Endothelial cell of umbilical vein (primary cell): ENCODE results near the gene METTL24. TPM values are rescaled to one million over a fixed set of nuclear protein-coding genes. Genes with fewer than 3 reads are reported as not detected.

Source experiments
- BruUV-seq: library from RNA; stranded (reverse); fragments of 400-500 nt; replicated peaks from 2 replicates; lab custom pipeline; 2021; lab: Mats Ljungman, UMichigan
- CTCF ChIA-PET: fragments of 300-600, 350-600 bp; sonication (Branson Sonifier 250); formaldehyde crosslinking; loops from one replicate; lab custom pipeline; 2021; ENCODE audit warnings: antibody characterized with exemption, inconsistent platforms; lab: Charles Lee
- POLR2A ChIA-PET: fragments of 300-600, 350-600 bp; sonication (Branson Sonifier 250); formaldehyde crosslinking; loops from one replicate; lab custom pipeline; 2021; ENCODE audit warnings: antibody characterized with exemption, inconsistent platforms; lab: Charles Lee
- DNase-seq: peaks from one replicate; pipeline ENCODE4 v3.0.0-alpha.2; 2011; ENCODE audit warnings: low read depth, low spot score
- FAIRE-seq: peaks from 2 replicates; lab custom pipeline; 2011; peaks lifted over from hg19 to GRCh38; lab: Jason Lieb, UNC
- H2AFZ ChIP-seq: 2 replicates; pipeline ENCODE4 v1.6.0; 2012; ENCODE audit warnings: low read depth, low read length, control low read depth, inconsistent platforms
- H3K27ac ChIP-seq: 2 replicates; pipeline ENCODE4 v1.5.1; 2011; ENCODE audit warnings: low read depth, mild to moderate bottlenecking, control low read depth, low read length, moderate library complexity; ENCODE audit not compliant: insufficient read depth
- H3K27me3 ChIP-seq, 2 experiments: 2 replicates each; pipeline versions ENCODE4 v1.6.0 to v1.6.1; 2011; ENCODE audit warnings: low read length in 2 of 2, mixed read lengths in 1 of 2; ENCODE audit not compliant: control insufficient read depth in 2 of 2, insufficient read depth in 2 of 2
- H3K36me3 ChIP-seq, 2 experiments: 2 replicates in 1 of 2; 3 replicates in 1 of 2; pipeline ENCODE4 v1.5.1; 2011; ENCODE audit warnings: low read length in 2 of 2, mild to moderate bottlenecking in 1 of 2, moderate library complexity in 1 of 2; ENCODE audit not compliant: control insufficient read depth in 2 of 2, insufficient read depth in 2 of 2; ENCODE audit errors: extremely low read depth in 1 of 2
- H3K4me1 ChIP-seq: 3 replicates; pipeline ENCODE4 v1.5.1; 2011; ENCODE audit warnings: mild to moderate bottlenecking, low read length; ENCODE audit not compliant: control insufficient read depth, insufficient read depth; ENCODE audit errors: extremely low read depth
- H3K4me2 ChIP-seq: 2 replicates; pipeline ENCODE4 v1.6.1; 2011; ENCODE audit warnings: low read length, control low read depth, mixed read lengths; ENCODE audit not compliant: insufficient read depth
- H3K4me3 ChIP-seq, 3 experiments: fragments of 200-600 bp in 1 of 3; sonication (generic), shearing (Covaris generic) in 1 of 3; replicated peaks in 1 of 3; 2 replicates each; pipeline ENCODE4 v1.5.1; 2011 to 2016; ENCODE audit warnings: control low read depth in 3 of 3, low read length in 3 of 3, mild to moderate bottlenecking in 2 of 3, inconsistent platforms in 1 of 3, low read depth in 1 of 3, moderate library complexity in 1 of 3; ENCODE audit not compliant: insufficient read depth in 1 of 3
- H3K79me2 ChIP-seq: 2 replicates; pipeline ENCODE4 v1.6.0; 2012; ENCODE audit warnings: low read length, inconsistent platforms; ENCODE audit not compliant: control insufficient read depth, insufficient read depth
- H3K9ac ChIP-seq: replicated peaks from 2 replicates; pipeline ENCODE3; 2011; ENCODE audit warnings: low read length, control low read depth; ENCODE audit not compliant: insufficient read depth; ENCODE audit errors: extremely low read depth
- H3K9me1 ChIP-seq: replicated peaks from 3 replicates; pipeline ENCODE4 v1.6.0; 2011; ENCODE audit warnings: mild to moderate bottlenecking, low read length; ENCODE audit not compliant: control insufficient read depth, insufficient read depth; ENCODE audit errors: extremely low read depth
- H3K9me3 ChIP-seq: replicated peaks from 2 replicates; pipeline ENCODE4 v1.5.1; 2012; ENCODE audit warnings: low read length, inconsistent platforms; ENCODE audit not compliant: control insufficient read depth, insufficient read depth
- H4K20me1 ChIP-seq: replicated peaks from 2 replicates; pipeline ENCODE3; 2011; ENCODE audit warnings: mild to moderate bottlenecking, low read length; ENCODE audit not compliant: control insufficient read depth, insufficient read depth; ENCODE audit errors: extremely low read depth
- EZH2 ChIP-seq: IDR thresholded peaks from 2 replicates; pipeline ENCODE4 v1.6.1; 2012; ENCODE audit warnings: borderline replicate concordance, low read depth, mild to moderate bottlenecking, moderate library complexity, low read length, inconsistent platforms; ENCODE audit not compliant: severe bottlenecking
- FOS ChIP-seq: IDR thresholded peaks from 2 replicates; pipeline ENCODE4 v1.6.1; 2011; ENCODE audit warnings: mild to moderate bottlenecking, low read length, moderate library complexity, borderline replicate concordance; ENCODE audit not compliant: insufficient read depth
- GATA2 ChIP-seq: IDR thresholded peaks from 2 replicates; pipeline ENCODE4 v1.7.0; 2011; ENCODE audit warnings: low read depth, mild to moderate bottlenecking, moderate library complexity, mixed read lengths, low read length; ENCODE audit not compliant: insufficient read length, insufficient read depth
- JUN ChIP-seq: IDR thresholded peaks from 2 replicates; pipeline ENCODE4 v1.6.1; 2011; ENCODE audit warnings: borderline replicate concordance, low read depth; ENCODE audit not compliant: insufficient read length, insufficient read depth
- MAX ChIP-seq: IDR thresholded peaks from 2 replicates; pipeline ENCODE4 v1.6.1; 2011; ENCODE audit not compliant: insufficient read depth, insufficient read length
- MYC ChIP-seq: IDR thresholded peaks from one replicate; pipeline ENCODE4 v1.6.1; 2011; ENCODE audit warnings: mild to moderate bottlenecking, low read depth, low read length
- POLR2A ChIP-seq: IDR thresholded peaks from 2 replicates; pipeline ENCODE4 v1.6.1; 2012; ENCODE audit warnings: low read depth, mild to moderate bottlenecking, control low read depth, low read length
- POLR2AphosphoS5 ChIP-seq: IDR thresholded peaks from 2 replicates; pipeline ENCODE4 v1.6.1; 2012; ENCODE audit warnings: low read depth, mild to moderate bottlenecking, control low read depth, low read length, moderate library complexity; ENCODE audit not compliant: insufficient read depth
- dilution Hi-C: fragments of 300-500 bp; cut with MboI; formaldehyde crosslinking; loops from one replicate; pipeline ENCODE4 v1.15.0; 2019; ENCODE audit warnings: low sequenced_read_pairs; ENCODE audit not compliant: extremely low pct_ligation_motif_present
- intact Hi-C: fragments of 100-400 bp; cut with micrococcal nuclease; formaldehyde crosslinking; loops from one replicate; pipeline ENCODE4 v1.10.0; 2022
- polyA plus RNA-seq, 4 experiments: library from polyadenylated mRNA; depleted of rRNA in 3 of 4; stranded (reverse) in 3 of 4; unstranded in 1 of 4; fragments of >200 nt; gene quantifications; 2 replicates each; pipeline versions ENCODE4 v1.2.1 to v1.2.3, GENCODE V29; 2011 to 2012; ENCODE audit warnings: missing spikeins in 1 of 4
- total RNA-seq: library from RNA; stranded (reverse); gene quantifications from 2 replicates; pipeline ENCODE4 v1.2.3, GENCODE V29; 2021
- TF ChIP-seq, protein P1 (sequence below), 2 donors: IDR thresholded peaks; 1 replicate in 1 of 2; 2 replicates in 1 of 2; pipeline ENCODE4 v1.5.1; 2011; ENCODE audit warnings: low read length in 2 of 2, mild to moderate bottlenecking in 2 of 2, moderate library complexity in 2 of 2, control low read depth in 1 of 2, inconsistent platforms in 1 of 2, low read depth in 1 of 2; ENCODE audit not compliant: insufficient read depth in 1 of 2; ENCODE audit errors: extremely low read depth in 1 of 2

The METTL24 gene
- total and polyA plus RNA-seq, 2 donors (not counting 3 experiments of a cell fraction or from before 2014, with no cell fraction given) = not detected

DNA sequence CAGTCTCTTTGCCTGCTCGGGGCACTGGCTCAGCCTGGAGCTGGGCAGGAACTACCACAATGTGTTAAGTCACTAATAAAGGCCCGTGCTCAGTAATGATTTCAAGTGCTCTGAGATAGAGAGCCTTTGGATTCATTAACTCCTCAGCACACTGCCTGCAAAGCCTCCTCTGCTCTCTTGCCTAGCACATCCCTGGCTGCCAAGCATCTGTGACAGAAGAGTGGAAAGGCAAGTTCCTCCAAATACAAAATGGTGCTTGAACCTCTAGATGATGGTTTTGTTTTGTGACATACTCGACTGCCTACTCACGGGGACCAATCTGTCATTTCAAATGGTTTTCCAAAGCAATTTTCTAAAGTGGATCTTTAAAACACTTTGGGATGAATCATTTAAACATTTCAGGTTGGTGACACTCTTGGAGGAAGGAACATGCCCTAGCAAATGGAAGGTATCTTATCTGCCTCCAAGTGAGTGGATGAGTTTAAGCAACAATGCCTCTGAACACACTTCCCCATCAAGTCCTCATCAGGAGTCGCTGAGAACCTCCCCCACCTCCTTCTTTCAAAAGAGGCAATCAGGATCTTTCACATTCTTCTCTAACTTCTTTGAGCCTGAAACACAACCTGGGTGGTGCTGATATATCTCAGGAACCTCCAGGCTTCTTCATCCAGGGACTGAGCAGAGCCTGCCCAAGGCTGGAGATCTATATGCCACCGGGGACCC is 35.8 kb downstream of the METTL24 start:
- POLR2A ChIA-PET = no interaction called here
- no peak for TF ChIP-seq GATA2
- no peak for TF ChIP-seq JUN
- no peak for TF ChIP-seq MAX
- TF ChIP-seq, protein P1, sequence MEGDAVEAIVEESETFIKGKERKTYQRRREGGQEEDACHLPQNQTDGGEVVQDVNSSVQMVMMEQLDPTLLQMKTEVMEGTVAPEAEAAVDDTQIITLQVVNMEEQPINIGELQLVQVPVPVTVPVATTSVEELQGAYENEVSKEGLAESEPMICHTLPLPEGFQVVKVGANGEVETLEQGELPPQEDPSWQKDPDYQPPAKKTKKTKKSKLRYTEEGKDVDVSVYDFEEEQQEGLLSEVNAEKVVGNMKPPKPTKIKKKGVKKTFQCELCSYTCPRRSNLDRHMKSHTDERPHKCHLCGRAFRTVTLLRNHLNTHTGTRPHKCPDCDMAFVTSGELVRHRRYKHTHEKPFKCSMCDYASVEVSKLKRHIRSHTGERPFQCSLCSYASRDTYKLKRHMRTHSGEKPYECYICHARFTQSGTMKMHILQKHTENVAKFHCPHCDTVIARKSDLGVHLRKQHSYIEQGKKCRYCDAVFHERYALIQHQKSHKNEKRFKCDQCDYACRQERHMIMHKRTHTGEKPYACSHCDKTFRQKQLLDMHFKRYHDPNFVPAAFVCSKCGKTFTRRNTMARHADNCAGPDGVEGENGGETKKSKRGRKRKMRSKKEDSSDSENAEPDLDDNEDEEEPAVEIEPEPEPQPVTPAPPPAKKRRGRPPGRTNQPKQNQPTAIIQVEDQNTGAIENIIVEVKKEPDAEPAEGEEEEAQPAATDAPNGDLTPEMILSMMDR (IDR thresholded peaks at IDR 0.05; ENCODE audit: extremely low read depth in 1 of 2, insufficient read depth in 1 of 2, low read depth in 1 of 2, low read length in 2 of 2) = no peak
- TF ChIP-seq POLR2AphosphoS5 = no peak
- no peak for TF ChIP-seq MYC
- TF ChIP-seq EZH2 = no peak
- no peak for TF ChIP-seq FOS
- TF ChIP-seq POLR2A = no peak
- peaks cover 7 to 9% of the 10 kb centered on the region in 2 experiments for H3K27me3 ChIP-seq
- H3K79me2 ChIP-seq = no peaks in the 10 kb centered on the region
- no peaks in the 10 kb centered on the region for H3K9me3 ChIP-seq
- no peak overlapping the region for H3K4me2 ChIP-seq
- no peaks in the 10 kb centered on the region for H3K36me3 ChIP-seq
- H3K27ac ChIP-seq = no peak overlapping the region
- H2AFZ ChIP-seq = no peak overlapping the region
- CTCF ChIA-PET = no interaction called here
- H3K4me3 ChIP-seq = no peak overlapping the region
- BruUV-seq = no TSS peak
- H3K9ac ChIP-seq = no peak overlapping the region
- no peaks in the 10 kb centered on the region for H3K9me1 ChIP-seq
- H4K20me1 ChIP-seq = no peaks in the 10 kb centered on the region
- no peaks in the 10 kb centered on the region for H3K4me1 ChIP-seq
- DNase-seq (no peak), FAIRE-seq (no peak)
- dilution Hi-C loops = no loop called here
- intact Hi-C loops = no loop called here
